HG03025 (cell line): Measurements from ENCODE around the gene PLEKHA5.
"Not testable (repeated sequence)": the region's sequence is repeated elsewhere in the genome, so short reads cannot be mapped to it uniquely, and the experiment has no call there.

Experiments
- ATAC-seq: cut with Tn5 transposase; IDR thresholded peaks from one replicate; pipeline ENCODE4 v1.9.1; 2021; ENCODE audit warnings: mild to moderate bottlenecking, moderate library complexity; ENCODE audit not compliant: unreplicated experiment, low FRiP score

The PLEKHA5 gene

GRCh38 chr12:19397534-19397933, 268.0 kb downstream of the PLEKHA5 start:
- no peak for ATAC-seq

- no peak for ATAC-seq
Observed at GRCh38 chr12:19398376-19399363, 269.1 kb downstream of the PLEKHA5 start.

GRCh38 chr12:19400649-19401285, 271.2 kb downstream of the PLEKHA5 start:
- ATAC-seq: not testable (repeated sequence)

- ATAC-seq: no peak
Observed at GRCh38 chr12:19402211-19402610, 272.7 kb downstream of the PLEKHA5 start.

GRCh38 chr12:19402743-19403431, 273.4 kb downstream of the PLEKHA5 start:
- no peak for ATAC-seq

- ATAC-seq: no peak
Observed at GRCh38 chr12:19404242-19404880, 274.8 kb downstream of the PLEKHA5 start.

GRCh38 chr12:19409376-19409775, 279.8 kb downstream of the PLEKHA5 start:
- ATAC-seq: no peak

GRCh38 chr12:19410211-19410610, 280.7 kb downstream of the PLEKHA5 start:
- ATAC-seq: no peak

GRCh38 chr12:19410629-19411185, 281.2 kb downstream of the PLEKHA5 start:
- ATAC-seq: no peak

GRCh38 chr12:19411234-19412204, 282.0 kb downstream of the PLEKHA5 start:
- ATAC-seq: no peak

- ATAC-seq: no peak
Observed at GRCh38 chr12:19412844-19413243, 283.3 kb downstream of the PLEKHA5 start.

GRCh38 chr12:19413582-19413981, 284.0 kb downstream of the PLEKHA5 start:
- not testable (repeated sequence) for ATAC-seq

- ATAC-seq: no peak
Observed at GRCh38 chr12:19415563-19415962, 286.0 kb downstream of the PLEKHA5 start.

- no peak for ATAC-seq
Observed at GRCh38 chr12:19419086-19419485, 289.6 kb downstream of the PLEKHA5 start.

- ATAC-seq: no peak
Observed at GRCh38 chr12:19421503-19422282, 292.2 kb downstream of the PLEKHA5 start.

GRCh38 chr12:19423166-19423930, 293.8 kb downstream of the PLEKHA5 start:
- ATAC-seq: no peak
